Ovary (tissue), 3 donors: ENCODE results near the gene POP4.

ENCODE experiments used
- EP300 ChIP-seq: sonication (generic); formaldehyde crosslinking; IDR thresholded peaks from one replicate; pipeline ENCODE4 v1.6.1; 2017; ENCODE audit warnings: antibody characterized with exemption
- TF ChIP-seq, protein P1 (sequence below), 3 donors: fragments of 450-650 bp in 2 of 3; fragments of 200-600 bp in 1 of 3; IDR thresholded peaks; one replicate each; pipeline versions ENCODE4 v1.5.1 to v1.8.0; 2016 to 2022; ENCODE audit warnings: antibody characterized with exemption in 3 of 3, mild to moderate bottlenecking in 1 of 3
- donor health status: DM: no; HTN: no; CAD: no.

- TF ChIP-seq, protein P1, sequence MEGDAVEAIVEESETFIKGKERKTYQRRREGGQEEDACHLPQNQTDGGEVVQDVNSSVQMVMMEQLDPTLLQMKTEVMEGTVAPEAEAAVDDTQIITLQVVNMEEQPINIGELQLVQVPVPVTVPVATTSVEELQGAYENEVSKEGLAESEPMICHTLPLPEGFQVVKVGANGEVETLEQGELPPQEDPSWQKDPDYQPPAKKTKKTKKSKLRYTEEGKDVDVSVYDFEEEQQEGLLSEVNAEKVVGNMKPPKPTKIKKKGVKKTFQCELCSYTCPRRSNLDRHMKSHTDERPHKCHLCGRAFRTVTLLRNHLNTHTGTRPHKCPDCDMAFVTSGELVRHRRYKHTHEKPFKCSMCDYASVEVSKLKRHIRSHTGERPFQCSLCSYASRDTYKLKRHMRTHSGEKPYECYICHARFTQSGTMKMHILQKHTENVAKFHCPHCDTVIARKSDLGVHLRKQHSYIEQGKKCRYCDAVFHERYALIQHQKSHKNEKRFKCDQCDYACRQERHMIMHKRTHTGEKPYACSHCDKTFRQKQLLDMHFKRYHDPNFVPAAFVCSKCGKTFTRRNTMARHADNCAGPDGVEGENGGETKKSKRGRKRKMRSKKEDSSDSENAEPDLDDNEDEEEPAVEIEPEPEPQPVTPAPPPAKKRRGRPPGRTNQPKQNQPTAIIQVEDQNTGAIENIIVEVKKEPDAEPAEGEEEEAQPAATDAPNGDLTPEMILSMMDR (IDR thresholded peaks at IDR 0.05) = no peak
- no peak for TF ChIP-seq EP300
These were observed 56.2 kb downstream of the POP4 start for GRCh38 chr19:29662278-29662603.
